Gastrocnemius medialis (tissue), 4 donors: ENCODE results near the gene MOSMO.

ENCODE experiments used
- POLR2A ChIP-seq, 2 donors: fragments of 450-650 bp; IDR thresholded peaks; one replicate each; pipeline ENCODE4 v1.6.1; 2017; ENCODE audit warnings: antibody characterized with exemption in 2 of 2, mild to moderate bottlenecking in 2 of 2, moderate library complexity in 2 of 2
- TF ChIP-seq, protein P1 (sequence below), 5 experiments: fragments of 450-650 bp in 3 of 5; fragments of 200-600 bp in 2 of 5; sonication (generic) in 2 of 5; IDR thresholded peaks in 4 of 5; conservative IDR thresholded peaks in 1 of 5; 1 replicate in 4 of 5; 2 replicates in 1 of 5; pipeline ENCODE4 v1.5.1; 2016 to 2019; ENCODE audit warnings: antibody characterized with exemption in 5 of 5, mild to moderate bottlenecking in 3 of 5, moderate library complexity in 3 of 5

GRCh38 chr16:21980032-21980431, 27.9 kb upstream of the MOSMO start:
- TF ChIP-seq, protein P1, sequence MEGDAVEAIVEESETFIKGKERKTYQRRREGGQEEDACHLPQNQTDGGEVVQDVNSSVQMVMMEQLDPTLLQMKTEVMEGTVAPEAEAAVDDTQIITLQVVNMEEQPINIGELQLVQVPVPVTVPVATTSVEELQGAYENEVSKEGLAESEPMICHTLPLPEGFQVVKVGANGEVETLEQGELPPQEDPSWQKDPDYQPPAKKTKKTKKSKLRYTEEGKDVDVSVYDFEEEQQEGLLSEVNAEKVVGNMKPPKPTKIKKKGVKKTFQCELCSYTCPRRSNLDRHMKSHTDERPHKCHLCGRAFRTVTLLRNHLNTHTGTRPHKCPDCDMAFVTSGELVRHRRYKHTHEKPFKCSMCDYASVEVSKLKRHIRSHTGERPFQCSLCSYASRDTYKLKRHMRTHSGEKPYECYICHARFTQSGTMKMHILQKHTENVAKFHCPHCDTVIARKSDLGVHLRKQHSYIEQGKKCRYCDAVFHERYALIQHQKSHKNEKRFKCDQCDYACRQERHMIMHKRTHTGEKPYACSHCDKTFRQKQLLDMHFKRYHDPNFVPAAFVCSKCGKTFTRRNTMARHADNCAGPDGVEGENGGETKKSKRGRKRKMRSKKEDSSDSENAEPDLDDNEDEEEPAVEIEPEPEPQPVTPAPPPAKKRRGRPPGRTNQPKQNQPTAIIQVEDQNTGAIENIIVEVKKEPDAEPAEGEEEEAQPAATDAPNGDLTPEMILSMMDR (IDR thresholded peaks at IDR 0.05 in 4 of 5, conservative IDR thresholded peaks at IDR 0.05 in 1 of 5): no peak
- no peak for TF ChIP-seq POLR2A (IDR thresholded peaks at IDR 0.05)
